H9 (cell line): ENCODE results near the gene PNKP. TPM values are rescaled to one million over a fixed set of nuclear protein-coding genes. Genes with fewer than 3 reads are reported as not detected.

Experiments
- DNase-seq: peaks from one replicate; pipeline ENCODE4 v3.0.0-alpha.2; 2017
- H2AFZ ChIP-seq: one replicate; pipeline ENCODE4 v1.6.1; 2013; ENCODE audit warnings: mild to moderate bottlenecking, low read length, control low read depth, moderate library complexity
- H2AK5ac ChIP-seq: 2 replicates; pipeline ENCODE4 v1.6.1; 2013; ENCODE audit warnings: low read length, control low read depth, mixed read lengths; ENCODE audit not compliant: insufficient read length
- H2BK120ac ChIP-seq: one replicate; pipeline ENCODE4 v1.6.1; 2013; ENCODE audit warnings: low read depth, mild to moderate bottlenecking, low read length, control low read depth, inconsistent platforms; ENCODE audit not compliant: poor library complexity, severe bottlenecking
- H2BK12ac ChIP-seq: 2 replicates; pipeline ENCODE4 v1.6.1; 2013; ENCODE audit warnings: low read length, control low read depth, mixed read lengths, low read depth; ENCODE audit not compliant: insufficient read length
- H2BK15ac ChIP-seq: 2 replicates; pipeline ENCODE4 v1.6.1; 2013; ENCODE audit warnings: low read depth, low read length, control low read depth
- H2BK20ac ChIP-seq: one replicate; pipeline ENCODE4 v1.6.1; 2013; ENCODE audit warnings: low read depth, mild to moderate bottlenecking, low read length, control low read depth, inconsistent platforms; ENCODE audit not compliant: poor library complexity, severe bottlenecking
- H2BK5ac ChIP-seq: 2 replicates; pipeline ENCODE4 v1.6.1; 2013; ENCODE audit warnings: low read length, control low read depth, mixed read lengths; ENCODE audit not compliant: insufficient read length
- H3K14ac ChIP-seq: 2 replicates; pipeline ENCODE4 v1.6.1; 2013; ENCODE audit warnings: low read length, control low read depth; ENCODE audit not compliant: insufficient read depth
- H3K18ac ChIP-seq: 2 replicates; pipeline ENCODE4 v1.6.1; 2013; ENCODE audit warnings: low read depth, mild to moderate bottlenecking, mixed read lengths, low read length, control low read depth; ENCODE audit not compliant: insufficient read length
- H3K23ac ChIP-seq: 2 replicates; pipeline ENCODE4 v1.6.1; 2013; ENCODE audit warnings: low read length, control low read depth, mixed read lengths, low read depth; ENCODE audit not compliant: insufficient read length
- H3K23me2 ChIP-seq: 2 replicates; pipeline ENCODE4 v1.6.1; 2013; ENCODE audit warnings: low read depth, mild to moderate bottlenecking, mixed read lengths, low read length, control low read depth; ENCODE audit not compliant: insufficient read length, poor library complexity, severe bottlenecking
- H3K27ac ChIP-seq: 2 replicates; pipeline ENCODE4 v1.5.1; 2013; ENCODE audit warnings: low read length, control low read depth, mixed read lengths, low read depth; ENCODE audit not compliant: insufficient read length
- H3K27me3 ChIP-seq: 2 replicates; pipeline ENCODE4 v1.6.1; 2013; ENCODE audit warnings: low read length, control low read depth, inconsistent platforms; ENCODE audit not compliant: insufficient read depth
- H3K4ac ChIP-seq: 2 replicates; pipeline ENCODE4 v1.6.1; 2013; ENCODE audit warnings: low read depth, mild to moderate bottlenecking, control low read depth, inconsistent platforms, low read length, moderate library complexity
- H3K4me1 ChIP-seq: 2 replicates; pipeline ENCODE4 v1.6.1; 2013; ENCODE audit warnings: low read length, control low read depth, inconsistent platforms; ENCODE audit not compliant: insufficient read depth
- H3K4me2 ChIP-seq: 2 replicates; pipeline ENCODE4 v1.6.1; 2013; ENCODE audit warnings: low read length, control low read depth, mixed read lengths; ENCODE audit not compliant: insufficient read length, insufficient read depth
- H3K56ac ChIP-seq: 2 replicates; pipeline ENCODE4 v1.6.1; 2013; ENCODE audit warnings: low read depth, mild to moderate bottlenecking, mixed read lengths, low read length, control low read depth; ENCODE audit not compliant: insufficient read length
- H3K79me1 ChIP-seq: 2 replicates; pipeline ENCODE4 v1.6.1; 2013; ENCODE audit warnings: low read depth, mild to moderate bottlenecking, moderate library complexity, low read length, control low read depth, inconsistent platforms; ENCODE audit not compliant: insufficient read depth, poor library complexity, severe bottlenecking
- H3K79me2 ChIP-seq: 2 replicates; pipeline ENCODE4 v1.6.1; 2013; ENCODE audit warnings: low read length, control low read depth, inconsistent platforms; ENCODE audit not compliant: insufficient read depth
- H3K9ac ChIP-seq: 2 replicates; pipeline ENCODE4 v1.6.1; 2013; ENCODE audit warnings: low read length, control low read depth, mixed read lengths; ENCODE audit not compliant: insufficient read length; ENCODE audit errors: extremely low read depth
- H3K9me3 ChIP-seq: one replicate; pipeline ENCODE4 v1.6.1; 2013; ENCODE audit warnings: low read depth, low read length, inconsistent platforms; ENCODE audit not compliant: control insufficient read depth
- H3T11ph ChIP-seq: one replicate; pipeline ENCODE4 v1.6.1; 2013; ENCODE audit warnings: mild to moderate bottlenecking, low read length, control low read depth, inconsistent platforms
- H4K20me1 ChIP-seq: one replicate; pipeline ENCODE4 v1.6.1; 2013; ENCODE audit not compliant: control insufficient read depth, insufficient read length, insufficient read depth
- H4K5ac ChIP-seq: 2 replicates; pipeline ENCODE4 v1.6.1; 2013; ENCODE audit warnings: low read depth, mild to moderate bottlenecking, mixed read lengths, low read length, control low read depth; ENCODE audit not compliant: insufficient read length
- H4K8ac ChIP-seq: replicated peaks from 2 replicates; pipeline ENCODE4 v1.6.1; 2013; ENCODE audit warnings: low read length, control low read depth, mixed read lengths, low read depth; ENCODE audit not compliant: insufficient read length
- H4K91ac ChIP-seq: 2 replicates; pipeline ENCODE4 v1.6.1; 2013; ENCODE audit warnings: low read depth, mild to moderate bottlenecking, moderate library complexity, mixed read lengths, low read length, control low read depth; ENCODE audit not compliant: insufficient read length
- H3K27ac Mint-ChIP-seq, 3 experiments: 2 replicates in 2 of 3; 3 replicates in 1 of 3; pipeline ENCODE4 v1.8.0; 2020 to 2021; ENCODE audit warnings: mixed read lengths in 3 of 3, mild to moderate bottlenecking in 1 of 3, moderate library complexity in 1 of 3
- H3K27me3 Mint-ChIP-seq: 2 replicates; pipeline ENCODE4 v1.8.0; 2021; ENCODE audit warnings: low read depth, mild to moderate bottlenecking, moderate library complexity, mixed read lengths
- H3K36me3 Mint-ChIP-seq, 3 experiments: 2 replicates in 2 of 3; 3 replicates in 1 of 3; pipeline ENCODE4 v1.8.0; 2020 to 2021; ENCODE audit warnings: low read depth in 3 of 3, mixed read lengths in 3 of 3; ENCODE audit not compliant: insufficient read depth in 1 of 3
- H3K4me1 Mint-ChIP-seq, 2 experiments: 2 replicates each; pipeline ENCODE4 v1.8.0; 2020; ENCODE audit warnings: mixed read lengths in 2 of 2
- H3K4me3 Mint-ChIP-seq, 2 experiments: 2 replicates in 1 of 2; 3 replicates in 1 of 2; pipeline ENCODE4 v1.8.0; 2020 to 2021; ENCODE audit warnings: mild to moderate bottlenecking in 2 of 2, mixed read lengths in 2 of 2, moderate library complexity in 1 of 2
- H3K9me3 Mint-ChIP-seq, 2 experiments: 2 replicates in 1 of 2; 3 replicates in 1 of 2; pipeline ENCODE4 v1.8.0; 2020; ENCODE audit warnings: mild to moderate bottlenecking in 2 of 2, mixed read lengths in 2 of 2, moderate library complexity in 1 of 2
- CTCF ChIP-seq: fragments of 200-600 bp; sonication (generic); conservative IDR thresholded peaks from 3 replicates; pipeline ENCODE4 v1.8.0; 2021; ENCODE audit warnings: antibody characterized with exemption, mild to moderate bottlenecking
- WGBS: extraction: QIAGEN DNeasy Blood & Tissue Kit; methylation state at CpG from one replicate; pipeline ENCODE4 v1.1.7; 2013; ENCODE audit warnings: missing lambda C conversion rate, low lambda C conversion rate, mixed read lengths; ENCODE audit not compliant: insufficient read length; ENCODE audit errors: extremely low coverage; 5-methylcytosine and 5-hydroxymethylcytosine counted together
- total RNA-seq: library from RNA; stranded (reverse); gene quantifications from 2 replicates; pipeline ENCODE4 v1.2.1, GENCODE V29; 2021

Gene PNKP
- total RNA-seq, 1 experiment from 2014 or later: 157 TPM

GRCh38 chr19:49829200-49829599 is 38.2 kb downstream of the PNKP start:
- H4K5ac ChIP-seq: no peak overlapping the region
- no peak overlapping the region for H2BK5ac ChIP-seq
- H3K14ac ChIP-seq: no peak overlapping the region
- H3T11ph ChIP-seq: no peak overlapping the region
- Mint-ChIP-seq H3K27ac (no peak overlapping the region), H3K27me3 (no peaks in the 10 kb centered on the region), H3K9me3 (no peaks in the 10 kb centered on the region), H3K4me3 (no peak overlapping the region), H3K4me1 (no peaks in the 10 kb centered on the region), H3K36me3 (peaks cover 15 to 40% (median 38%) of the 10 kb centered on the region in 3 experiments; a peak in 6 of 7 replicates)
- no peaks in the 10 kb centered on the region for H3K9me3 ChIP-seq
- no CpG with 5 or more reads among the region's 8 CpGs for WGBS
- H4K91ac ChIP-seq: no peak overlapping the region
- no peak overlapping the region for H2BK15ac ChIP-seq
- no peak overlapping the region for H3K56ac ChIP-seq
- H3K9ac ChIP-seq: no peak overlapping the region
- no peak overlapping the region for H4K8ac ChIP-seq
- no peak overlapping the region for H2BK120ac ChIP-seq
- no peak overlapping the region for H2BK12ac ChIP-seq
- H3K23ac ChIP-seq: no peak overlapping the region
- H3K79me1 ChIP-seq: no peaks in the 10 kb centered on the region
- H4K20me1 ChIP-seq: no peaks in the 10 kb centered on the region
- no peak overlapping the region for H3K27ac ChIP-seq
- H2BK20ac ChIP-seq: no peak overlapping the region
- no peaks in the 10 kb centered on the region for H3K79me2 ChIP-seq
- no peak overlapping the region for H3K4ac ChIP-seq
- no peaks in the 10 kb centered on the region for H3K4me1 ChIP-seq
- H3K27me3 ChIP-seq: no peaks in the 10 kb centered on the region
- no peak for DNase-seq
- H3K18ac ChIP-seq: no peak overlapping the region
- H2AFZ ChIP-seq: no peak overlapping the region
- no peaks in the 10 kb centered on the region for H3K23me2 ChIP-seq
- no peak overlapping the region for H2AK5ac ChIP-seq
- TF ChIP-seq CTCF: no peak
- no peak overlapping the region for H3K4me2 ChIP-seq
